Nephron progenitor cell (in vitro differentiated cells): Measurements from ENCODE around the gene OSTC.

ENCODE experiments used
- DNase-seq: peaks from one replicate; pipeline ENCODE4 v3.0.0; 2021
- H3K27ac Mint-ChIP-seq: 2 replicates; pipeline ENCODE4 v1.8.0; 2021; ENCODE audit warnings: mild to moderate bottlenecking, moderate library complexity, mixed read lengths
- H3K27me3 Mint-ChIP-seq: 2 replicates; pipeline ENCODE4 v1.8.0; 2021; ENCODE audit warnings: mild to moderate bottlenecking, low read depth, mixed read lengths; ENCODE audit not compliant: poor library complexity
- H3K36me3 Mint-ChIP-seq: 2 replicates; pipeline ENCODE4 v1.8.0; 2021; ENCODE audit warnings: low read depth, mixed read lengths
- H3K4me1 Mint-ChIP-seq: 2 replicates; pipeline ENCODE4 v1.8.0; 2021; ENCODE audit warnings: mixed read lengths
- H3K4me3 Mint-ChIP-seq: 2 replicates; pipeline ENCODE4 v1.8.0; 2021; ENCODE audit warnings: mild to moderate bottlenecking, moderate library complexity, mixed read lengths
- H3K9me3 Mint-ChIP-seq: 2 replicates; pipeline ENCODE4 v1.8.0; 2021; ENCODE audit warnings: mild to moderate bottlenecking, moderate library complexity, mixed read lengths
- CTCF ChIP-seq: fragments of 200-600 bp; sonication (generic); IDR thresholded peaks from 2 replicates; pipeline ENCODE4 v1.5.0; 2021; ENCODE audit warnings: antibody characterized with exemption

Gene OSTC

GRCh38 chr4:108662629-108663028, 12.2 kb downstream of the OSTC start:
- DNase-seq = no peak
- H3K27ac Mint-ChIP-seq = no peak overlapping the region
- H3K36me3 Mint-ChIP-seq = peaks cover 88% of the 10 kb centered on the region
- H3K4me3 Mint-ChIP-seq = no peak overlapping the region
- H3K27me3 Mint-ChIP-seq = no peaks in the 10 kb centered on the region
- no peaks in the 10 kb centered on the region for H3K4me1 Mint-ChIP-seq
- TF ChIP-seq CTCF = no peak
- no peaks in the 10 kb centered on the region for H3K9me3 Mint-ChIP-seq

GRCh38 chr4:108674356-108674977, 24.1 kb downstream of the OSTC start:
- no peaks in the 10 kb centered on the region for H3K9me3 Mint-ChIP-seq
- no peak for DNase-seq
- H3K4me1 Mint-ChIP-seq = no peaks in the 10 kb centered on the region
- H3K27ac Mint-ChIP-seq = peak overlapping the region; percentile 47
- H3K4me3 Mint-ChIP-seq = no peak overlapping the region
- H3K27me3 Mint-ChIP-seq = peaks cover 3% of the 10 kb centered on the region
- H3K36me3 Mint-ChIP-seq = peaks cover 16% of the 10 kb centered on the region
- no peak for TF ChIP-seq CTCF

GRCh38 chr4:108681321-108681809, 31.0 kb downstream of the OSTC start:
- Mint-ChIP-seq H3K4me1 (no peaks in the 10 kb centered on the region), H3K9me3 (no peaks in the 10 kb centered on the region), H3K36me3 (no peaks in the 10 kb centered on the region), H3K27me3 (peaks cover 3% of the 10 kb centered on the region), H3K4me3 (no peak overlapping the region), H3K27ac (no peak overlapping the region)
- no peak for TF ChIP-seq CTCF
- DNase-seq = no peak

GRCh38 chr4:108683479-108683878, 33.1 kb downstream of the OSTC start:
- H3K27ac Mint-ChIP-seq = no peak overlapping the region
- H3K9me3 Mint-ChIP-seq = peaks cover 3% of the 10 kb centered on the region
- no peak overlapping the region for H3K4me3 Mint-ChIP-seq
- no peaks in the 10 kb centered on the region for H3K36me3 Mint-ChIP-seq
- no peak for TF ChIP-seq CTCF
- no peaks in the 10 kb centered on the region for H3K4me1 Mint-ChIP-seq
- DNase-seq = no peak
- H3K27me3 Mint-ChIP-seq = no peaks in the 10 kb centered on the region

- no peak for DNase-seq
- no peak for TF ChIP-seq CTCF
- Mint-ChIP-seq H3K4me3 (no peak overlapping the region), H3K27me3 (no peaks in the 10 kb centered on the region), H3K4me1 (no peaks in the 10 kb centered on the region), H3K36me3 (no peaks in the 10 kb centered on the region), H3K27ac (no peak overlapping the region), H3K9me3 (peaks cover 7% of the 10 kb centered on the region)
Observed at GRCh38 chr4:108685036-108685686, 34.8 kb downstream of the OSTC start.

GRCh38 chr4:108690738-108691137, 40.3 kb downstream of the OSTC start:
- H3K4me3 Mint-ChIP-seq = no peak overlapping the region
- no peak overlapping the region for H3K27ac Mint-ChIP-seq
- DNase-seq = no peak
- H3K27me3 Mint-ChIP-seq = no peaks in the 10 kb centered on the region
- no peak for TF ChIP-seq CTCF
- peaks cover 6% of the 10 kb centered on the region for H3K4me1 Mint-ChIP-seq
- H3K9me3 Mint-ChIP-seq = peaks cover 7% of the 10 kb centered on the region
- no peaks in the 10 kb centered on the region for H3K36me3 Mint-ChIP-seq
